Transverse colon (tissue), 4 donors: ENCODE measurements around the gene KCTD20. TPM values are rescaled to one million over a fixed set of nuclear protein-coding genes. Genes with fewer than 3 reads are reported as not detected.

Source experiments
- DNase-seq: peaks from one replicate; pipeline ENCODE4 v3.0.0-alpha.2; 2019
- H3K27ac ChIP-seq, 4 donors: fragments of 200-600 bp; sonication (generic); 2 replicates each; pipeline ENCODE4 v1.5.1; 2016 to 2018; ENCODE audit warnings: inconsistent platforms in 4 of 4
- H3K27me3 ChIP-seq: fragments of 200-600 bp; sonication (generic); 2 replicates; pipeline ENCODE4 v1.5.1; 2017; ENCODE audit warnings: inconsistent platforms
- H3K36me3 ChIP-seq, 4 donors: fragments of 200-600 bp; sonication (generic); 2 replicates each; pipeline ENCODE4 v1.5.1; 2017 to 2019; ENCODE audit warnings: inconsistent platforms in 4 of 4
- H3K4me1 ChIP-seq, 4 donors: fragments of 200-600 bp; sonication (generic); 2 replicates each; pipeline ENCODE4 v1.5.1; 2017 to 2020; ENCODE audit warnings: inconsistent platforms in 4 of 4
- H3K4me3 ChIP-seq, 4 donors: fragments of 200-600 bp; sonication (generic); 1 replicate in 1 of 4; 2 replicates in 3 of 4; pipeline versions ENCODE4 v1.5.1 to v1.6.1; 2017 to 2019; ENCODE audit warnings: inconsistent platforms in 4 of 4
- H3K9me3 ChIP-seq, 2 donors: fragments of 200-600 bp; sonication (generic); 2 replicates each; pipeline ENCODE4 v1.5.1; 2017 to 2019; ENCODE audit warnings: inconsistent platforms in 2 of 2
- CTCF ChIP-seq, 5 experiments: fragments of 200-600 bp in 3 of 5; fragments of 450-650 bp in 2 of 5; sonication (generic) in 3 of 5; IDR thresholded peaks; 1 replicate in 2 of 5; 2 replicates in 3 of 5; pipeline ENCODE4 v1.5.1; 2016 to 2017; ENCODE audit warnings: antibody characterized with exemption in 5 of 5, inconsistent platforms in 3 of 5, mild to moderate bottlenecking in 2 of 5, moderate library complexity in 1 of 5
- EP300 ChIP-seq: sonication (generic); formaldehyde crosslinking; IDR thresholded peaks from one replicate; pipeline ENCODE4 v1.6.1; 2017; ENCODE audit warnings: antibody characterized with exemption, low read depth
- POLR2A ChIP-seq: fragments of 450-650 bp; IDR thresholded peaks from one replicate; pipeline ENCODE4 v1.6.1; 2016; ENCODE audit warnings: antibody characterized with exemption, mild to moderate bottlenecking, moderate library complexity
- POLR2AphosphoS5 ChIP-seq, 3 donors: sonication (generic); formaldehyde crosslinking; IDR thresholded peaks; one replicate each; pipeline ENCODE4 v1.6.1; 2016; ENCODE audit warnings: antibody characterized with exemption in 3 of 3
- WGBS, 2 donors: methylation state at CpG; one replicate each; pipeline ENCODE4 v1.1.5; 2018; ENCODE audit warnings: low coverage in 1 of 2; 5-methylcytosine and 5-hydroxymethylcytosine counted together
- in situ Hi-C, 4 donors: fragments of 200-750 bp; cut with MboI; loops; one replicate each; pipeline versions ENCODE4 v1.15.0 to v1.15.1; 2017; ENCODE audit warnings: low sequenced_read_pairs in 3 of 4, low pct_ligation_motif_present in 1 of 4, low pct_unique_long_range_greater_than_20kb in 1 of 4
- intact Hi-C: fragments of 100-400 bp; cut with DNase I; formaldehyde crosslinking; loops from one replicate; pipeline ENCODE4 v1.15.1; 2023; ENCODE audit warnings: low total_unique reads
- total RNA-seq, 4 donors: library from RNA; depleted of rRNA; stranded (reverse); fragments of >200 nt; gene quantifications; one replicate each; pipeline ENCODE4 v1.1.0, GENCODE V29; 2016

KCTD20 gene
- total RNA-seq, 4 donors from 2014 or later, result 23.2 to 61.9 (median 29.9) TPM

DNA sequence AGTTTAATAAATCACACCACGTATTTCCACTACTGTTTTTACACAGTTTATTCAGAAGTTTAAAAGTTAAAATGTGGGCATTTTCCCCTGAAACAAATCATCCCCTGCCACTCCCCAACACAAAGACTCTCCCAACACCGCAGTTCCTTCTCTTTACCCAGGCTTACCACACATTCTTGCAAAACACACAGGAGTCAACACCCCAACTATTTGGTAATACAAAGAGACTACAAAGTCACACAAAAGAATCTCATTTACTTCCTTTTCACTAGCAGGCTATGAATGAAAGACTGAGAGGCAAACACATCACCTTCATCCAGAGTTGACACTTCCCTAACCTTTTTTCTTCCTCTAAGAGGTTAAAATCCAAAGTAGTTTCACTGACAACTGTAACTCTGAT, 51.1 kb downstream of the KCTD20 start:
- Histone ChIP-seq H3K27ac (no peak overlapping the region), H3K4me3 (no peak overlapping the region), H3K4me1 (peaks cover 0 to 6% (median 0%) of the 10 kb centered on the region in 4 donors), H3K9me3 (no peaks in the 10 kb centered on the region), H3K36me3 (peaks cover 0 to 40% (median 14%) of the 10 kb centered on the region in 4 donors), H3K27me3 (no peaks in the 10 kb centered on the region)
- TF ChIP-seq CTCF (IDR thresholded peaks at IDR 0.05), result no peak
- TF ChIP-seq POLR2AphosphoS5 (IDR thresholded peaks at IDR 0.05), result no peak
- TF ChIP-seq EP300, result no peak
- TF ChIP-seq POLR2A, result no peak
- in situ Hi-C loops, result no loop called here
- 70 to 76% methylated on average over 2 of the region's 2 CpGs for WGBS, 2 donors
- intact Hi-C loops, result no loop called here
- no peak for DNase-seq

GRCh38 chr6:36495086-36495485, 52.3 kb downstream of the KCTD20 start:
- 80% methylated on average over 5 of the region's 5 CpGs; no CpG with 5 or more reads in 1 of the 2 donors for WGBS, 2 donors
- H3K9me3 ChIP-seq, result no peaks in the 10 kb centered on the region
- peaks cover 0 to 52% (median 20%) of the 10 kb centered on the region in 4 donors for H3K36me3 ChIP-seq
- no peak overlapping the region for H3K4me3 ChIP-seq
- TF ChIP-seq EP300 (no peak), CTCF (IDR thresholded peaks at IDR 0.05) (peak in 4 of 5 experiments; percentile 14 to 60 (median 30)), POLR2AphosphoS5 (IDR thresholded peaks at IDR 0.05) (no peak)
- DNase-seq, result peak; percentile 44
- no peaks in the 10 kb centered on the region for H3K27me3 ChIP-seq
- in situ Hi-C loops, result no loop called here
- H3K27ac ChIP-seq, result peak overlapping the region in 2 of 4 donors; percentile 6 to 36
- H3K4me1 ChIP-seq, result peaks cover 0 to 6% (median 0%) of the 10 kb centered on the region in 4 donors
- intact Hi-C loops, result no loop called here

DNA sequence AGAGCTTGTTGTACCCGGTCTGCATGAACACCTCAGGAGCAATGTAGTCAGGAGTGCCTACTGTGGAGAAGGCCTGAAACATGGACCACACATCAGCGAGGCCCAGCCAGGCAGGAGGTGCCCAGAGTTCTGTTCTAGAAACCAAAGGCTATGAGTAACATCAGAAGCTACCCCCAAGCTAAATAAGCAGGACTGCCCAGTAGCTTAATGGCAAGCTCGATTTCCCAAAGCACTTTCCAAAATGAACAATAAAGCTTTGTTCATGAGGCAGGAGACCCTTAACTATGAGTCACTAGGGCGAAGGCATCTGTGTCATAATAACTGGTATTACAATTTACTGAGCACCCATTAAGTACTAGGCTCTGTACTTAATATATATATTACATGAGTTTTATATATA, 57.1 kb downstream of the KCTD20 start:
- intact Hi-C loops (no loop called here), in situ Hi-C loops (no loop called here)
- Histone ChIP-seq H3K9me3 (no peaks in the 10 kb centered on the region), H3K4me1 (peaks cover 0 to 21% (median 10%) of the 10 kb centered on the region in 4 donors), H3K4me3 (no peak overlapping the region), H3K27ac (no peak overlapping the region), H3K27me3 (no peaks in the 10 kb centered on the region), H3K36me3 (peaks cover 0 to 50% (median 17%) of the 10 kb centered on the region in 4 donors)
- TF ChIP-seq POLR2A (no peak), CTCF (IDR thresholded peaks at IDR 0.05) (no peak), POLR2AphosphoS5 (IDR thresholded peaks at IDR 0.05) (no peak), EP300 (no peak)
- WGBS, 2 donors, result 66% methylated on average over 4 of the region's 4 CpGs; no CpG with 5 or more reads in 1 of the 2 donors
- no peak for DNase-seq

DNA sequence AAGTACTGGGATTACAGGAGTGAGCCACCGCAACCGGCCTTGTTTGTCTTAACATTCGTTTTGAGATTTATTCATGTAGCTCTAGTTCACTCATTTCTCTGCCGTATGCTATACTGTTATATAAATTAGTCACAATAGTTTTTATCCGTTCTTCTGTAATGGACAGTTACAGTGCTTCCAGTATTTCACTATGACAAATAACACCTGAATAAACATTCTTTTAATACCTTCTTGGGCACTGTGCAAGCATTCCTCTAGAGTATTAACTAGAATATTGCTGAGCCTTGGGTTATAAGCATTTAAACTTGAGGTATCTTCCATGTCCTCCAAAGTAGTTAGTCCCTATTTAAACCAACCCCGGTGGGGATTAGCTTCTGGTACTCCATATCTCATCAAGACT, 58.9 kb downstream of the KCTD20 start:
- Histone ChIP-seq H3K27ac (no peak overlapping the region), H3K36me3 (peaks cover 0 to 44% (median 11%) of the 10 kb centered on the region in 4 donors), H3K4me3 (no peak overlapping the region), H3K27me3 (no peaks in the 10 kb centered on the region), H3K4me1 (peaks cover 0 to 37% (median 21%) of the 10 kb centered on the region in 4 donors), H3K9me3 (no peaks in the 10 kb centered on the region)
- DNase-seq, result no peak
- WGBS, 2 donors, result 88 to 95% methylated on average over 4 to 6 of the region's 6 CpGs
- TF ChIP-seq CTCF (IDR thresholded peaks at IDR 0.05) (no peak), POLR2AphosphoS5 (IDR thresholded peaks at IDR 0.05) (no peak), POLR2A (no peak), EP300 (no peak)
- intact Hi-C loops, result no loop called here
- in situ Hi-C loops, result no loop called here
